Spleen (tissue), 7 donors: Measurements from ENCODE around the gene KYNU.

Experiments used
- CTCF ChIP-seq, 11 experiments: fragments of 200-600 bp in 7 of 11; fragments of 450-650 bp in 4 of 11; sonication (generic) in 4 of 11; IDR thresholded peaks in 8 of 11; conservative IDR thresholded peaks in 3 of 11; 1 replicate in 7 of 11; 2 replicates in 4 of 11; pipeline versions ENCODE4 v1.4.0 to v1.8.0; 2016 to 2021; ENCODE audit warnings: antibody characterized with exemption in 11 of 11, inconsistent platforms in 4 of 11, mild to moderate bottlenecking in 1 of 11
- POLR2A ChIP-seq, 3 donors: fragments of 450-650 bp; IDR thresholded peaks; one replicate each; pipeline ENCODE4 v1.5.1; 2017; ENCODE audit warnings: antibody characterized with exemption in 3 of 3, mild to moderate bottlenecking in 1 of 3
- POLR2AphosphoS5 ChIP-seq, 3 donors: sonication (generic); formaldehyde crosslinking; IDR thresholded peaks; one replicate each; pipeline ENCODE4 v1.5.1; 2017; ENCODE audit warnings: antibody characterized with exemption in 3 of 3
- donor health status: DM: no; HTN: no; CAD: no; lungs with moderate emphysema.
- donor health status: DM: no; HTN: no; CAD: no.
- donor health status: DM: no; HTN: no; CAD: no.

GRCh38 chr2:142994665-142995064, 117.2 kb downstream of the KYNU start:
- TF ChIP-seq POLR2A (IDR thresholded peaks at IDR 0.05) (no peak), CTCF (IDR thresholded peaks at IDR 0.05 in 8 of 11, conservative IDR thresholded peaks at IDR 0.05 in 3 of 11) (no peak), POLR2AphosphoS5 (IDR thresholded peaks at IDR 0.05) (no peak)
